SU-DHL-6 (cell line): ENCODE results near the gene CATSPERB.
"Not testable (repeated sequence)": the region's sequence is repeated elsewhere in the genome, so short reads cannot be mapped to it uniquely, and the experiment has no call there.

Source experiments
- H2AFZ ChIP-seq: fragments of 200-600 bp; sonication (generic); 2 replicates; pipeline ENCODE4 v1.6.1; 2014; ENCODE audit warnings: low read depth, mild to moderate bottlenecking, moderate library complexity, mixed read lengths, antibody characterized with exemption, low read length; ENCODE audit not compliant: severe bottlenecking
- H3F3A ChIP-seq: fragments of 200-600 bp; shearing (Covaris generic); 2 replicates; pipeline ENCODE4 v1.6.0; 2016; ENCODE audit warnings: antibody characterized with exemption, mild to moderate bottlenecking; ENCODE audit not compliant: insufficient read depth
- H3K27ac ChIP-seq: fragments of 200-600 bp; sonication (generic); 2 replicates; pipeline ENCODE4 v1.5.1; 2016; ENCODE audit warnings: low read depth, mild to moderate bottlenecking, low read length, moderate library complexity, mixed read lengths
- H3K27me3 ChIP-seq: fragments of 200-600 bp; sonication (generic), shearing (Covaris generic); 2 replicates; pipeline ENCODE4 v1.6.0; 2014; ENCODE audit warnings: mild to moderate bottlenecking, low read length
- H3K36me3 ChIP-seq: fragments of 200-600 bp; sonication (generic); 2 replicates; pipeline ENCODE4 v1.6.1; 2014; ENCODE audit warnings: mild to moderate bottlenecking, low read length, mixed read lengths
- H3K4me2 ChIP-seq: fragments of 300-600, 200-600 bp; shearing (Covaris generic), sonication (generic); 2 replicates; pipeline ENCODE4 v1.6.0; 2014; ENCODE audit warnings: low read length, low read depth, mild to moderate bottlenecking; ENCODE audit not compliant: poor library complexity, severe bottlenecking
- H3K4me3 ChIP-seq: fragments of 200-600 bp; sonication (generic); 2 replicates; pipeline ENCODE4 v1.5.1; 2014; ENCODE audit warnings: antibody characterized with exemption, low read length, mild to moderate bottlenecking, mixed read lengths; ENCODE audit not compliant: insufficient read depth, poor library complexity, severe bottlenecking
- H3K79me2 ChIP-seq: fragments of 200-600 bp; sonication (generic); 2 replicates; pipeline ENCODE4 v1.6.1; 2014; ENCODE audit warnings: mild to moderate bottlenecking, low read length, moderate library complexity; ENCODE audit not compliant: insufficient read depth
- H3K9ac ChIP-seq: fragments of 200-600 bp; sonication (generic); 2 replicates; pipeline ENCODE4 v1.7.0; 2014; ENCODE audit warnings: mild to moderate bottlenecking, low read length
- H3K9me2 ChIP-seq: fragments of 200-600 bp; sonication (generic); replicated peaks from 2 replicates; pipeline ENCODE4 v1.6.1; 2014; ENCODE audit warnings: low read length; ENCODE audit not compliant: insufficient read depth
- H3K9me3 ChIP-seq: fragments of 200-600 bp; sonication (generic); 2 replicates; pipeline ENCODE4 v1.6.1; 2014; ENCODE audit warnings: low read length, mixed read lengths; ENCODE audit not compliant: insufficient read depth
- H4K20me1 ChIP-seq: fragments of 200-600 bp; sonication (generic); 2 replicates; pipeline ENCODE4 v1.6.1; 2014; ENCODE audit warnings: low read depth, mild to moderate bottlenecking, antibody characterized with exemption, low read length, moderate library complexity, mixed read lengths
- CTCF ChIP-seq: fragments of 200-600 bp; sonication (generic); IDR thresholded peaks from one replicate; pipeline ENCODE4 v1.5.1; 2017; ENCODE audit warnings: antibody characterized with exemption, mild to moderate bottlenecking, low read length, moderate library complexity; ENCODE audit not compliant: insufficient read depth, poor library complexity, severe bottlenecking
- EZH2phosphoT487 ChIP-seq: fragments of 200-600 bp; sonication (generic), shearing (Covaris generic); conservative IDR thresholded peaks from 2 replicates; pipeline ENCODE4 v1.6.1; 2018; ENCODE audit warnings: mild to moderate bottlenecking, antibody characterized with exemption, low read length, moderate library complexity, mixed read lengths

Gene CATSPERB

GRCh38 chr14:91681118-91681517, 50.8 kb downstream of the CATSPERB start:
- Histone ChIP-seq H3K27me3 (no peaks in the 10 kb centered on the region), H3F3A (no peaks in the 10 kb centered on the region), H2AFZ (no peak overlapping the region), H3K9ac (no peak overlapping the region), H3K9me2 (no peaks in the 10 kb centered on the region), H3K79me2 (no peaks in the 10 kb centered on the region), H3K4me2 (no peak overlapping the region), H3K4me3 (no peak overlapping the region), H3K27ac (no peak overlapping the region), H3K36me3 (no peaks in the 10 kb centered on the region), H4K20me1 (no peaks in the 10 kb centered on the region), H3K9me3 (peaks cover 6% of the 10 kb centered on the region; the same call in 1 of the 2 replicates)
- no peak for TF ChIP-seq CTCF
- TF ChIP-seq EZH2phosphoT487, result no peak

GRCh38 chr14:91679273-91679672, 52.6 kb downstream of the CATSPERB start:
- Histone ChIP-seq H3K27me3 (no peaks in the 10 kb centered on the region), H3K4me3 (no peak overlapping the region), H3K9me3 (peaks cover 6% of the 10 kb centered on the region; the same call in 1 of the 2 replicates), H2AFZ (no peak overlapping the region), H3K36me3 (no peaks in the 10 kb centered on the region), H3K79me2 (no peaks in the 10 kb centered on the region), H3K9me2 (no peaks in the 10 kb centered on the region), H3F3A (no peaks in the 10 kb centered on the region), H3K4me2 (no peak overlapping the region), H3K9ac (no peak overlapping the region), H4K20me1 (no peaks in the 10 kb centered on the region), H3K27ac (no peak overlapping the region)
- no peak for TF ChIP-seq CTCF
- no peak for TF ChIP-seq EZH2phosphoT487

- H3K4me2 ChIP-seq, H3K36me3 ChIP-seq, H3F3A ChIP-seq, H3K27me3 ChIP-seq, H3K9me2 ChIP-seq, H3K4me3 ChIP-seq, H4K20me1 ChIP-seq, H2AFZ ChIP-seq, H3K9ac ChIP-seq, H3K27ac ChIP-seq, H3K9me3 ChIP-seq, H3K79me2 ChIP-seq: not testable (repeated sequence)
Observed at GRCh38 chr14:91677687-91678086, 54.2 kb downstream of the CATSPERB start.

- Histone ChIP-seq H3K36me3 (no peaks in the 10 kb centered on the region), H3F3A (no peaks in the 10 kb centered on the region), H3K9me2 (no peaks in the 10 kb centered on the region), H3K27me3 (no peaks in the 10 kb centered on the region), H3K79me2 (no peaks in the 10 kb centered on the region), H3K9me3 (peaks cover 6% of the 10 kb centered on the region; the same call in 1 of the 2 replicates), H3K4me2 (no peak overlapping the region), H3K4me3 (no peak overlapping the region), H2AFZ (no peak overlapping the region), H3K27ac (no peak overlapping the region), H3K9ac (no peak overlapping the region), H4K20me1 (no peaks in the 10 kb centered on the region)
- TF ChIP-seq EZH2phosphoT487 (no peak), CTCF (no peak)
Observed at GRCh38 chr14:91674911-91675310, 57.0 kb downstream of the CATSPERB start.
